Kasumi-1 (cell line): ENCODE data around the gene ZNF423.
"Not testable (repeated sequence)": the region's sequence is repeated elsewhere in the genome, so short reads cannot be mapped to it uniquely, and the experiment has no call there.

Experiments used
- DNase-seq, 2 experiments: peaks; one replicate each; lab custom pipeline; 2025; lab: John Stamatoyannopoulos, UW

The ZNF423 gene

DNA sequence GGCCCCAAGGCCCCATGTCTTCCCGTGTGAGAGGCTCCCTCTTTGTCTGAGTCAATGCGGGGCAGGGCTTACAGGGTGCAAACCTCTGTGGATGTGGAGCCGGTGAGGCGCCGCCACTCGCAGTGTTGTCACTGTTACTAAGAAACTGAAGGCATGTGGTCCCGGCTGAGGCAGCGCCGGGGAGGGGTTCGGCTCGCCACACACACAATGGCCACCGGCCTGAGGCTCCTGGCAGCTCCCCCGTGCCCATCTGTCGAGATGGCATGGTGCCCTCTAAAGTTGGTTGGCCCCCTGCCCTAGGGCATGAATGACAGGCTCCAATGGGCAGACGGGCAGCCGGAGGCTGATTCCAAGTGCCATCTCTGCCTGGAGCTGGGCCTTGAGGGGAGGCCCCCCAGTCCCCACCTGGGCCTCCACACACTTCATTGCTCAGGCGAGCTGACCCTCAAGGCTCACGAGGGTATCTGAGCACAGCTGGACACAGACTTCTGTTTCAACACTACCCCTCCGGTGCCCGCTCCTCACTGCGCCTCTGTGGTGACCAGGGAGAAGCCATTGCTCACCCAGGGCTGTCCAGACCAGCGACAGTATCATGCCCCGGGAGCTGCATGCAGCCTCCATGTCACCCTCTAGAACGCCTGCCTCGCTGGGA is 345.1 kb downstream of the ZNF423 start:
- DNase-seq, result no peak

DNA sequence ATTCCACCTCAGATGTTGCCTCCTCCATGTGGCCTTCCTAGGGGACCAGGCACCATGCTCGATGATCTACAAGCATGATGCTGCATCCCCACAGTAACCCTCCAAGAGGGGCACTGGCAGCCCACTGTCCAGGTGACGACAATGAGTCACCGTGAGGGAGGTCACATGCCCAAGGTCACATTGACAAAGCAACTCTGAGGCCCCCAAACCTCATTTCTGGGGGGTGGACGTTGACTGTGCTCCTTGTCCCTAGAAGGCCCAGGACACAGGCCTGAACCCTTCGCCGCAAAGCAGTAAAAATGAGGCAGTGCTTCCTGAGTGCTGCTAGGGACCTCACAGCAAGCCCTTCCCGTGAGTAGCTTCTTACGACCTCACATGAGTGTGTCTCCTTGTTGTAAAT is 345.8 kb downstream of the ZNF423 start:
- no peak for DNase-seq

DNA sequence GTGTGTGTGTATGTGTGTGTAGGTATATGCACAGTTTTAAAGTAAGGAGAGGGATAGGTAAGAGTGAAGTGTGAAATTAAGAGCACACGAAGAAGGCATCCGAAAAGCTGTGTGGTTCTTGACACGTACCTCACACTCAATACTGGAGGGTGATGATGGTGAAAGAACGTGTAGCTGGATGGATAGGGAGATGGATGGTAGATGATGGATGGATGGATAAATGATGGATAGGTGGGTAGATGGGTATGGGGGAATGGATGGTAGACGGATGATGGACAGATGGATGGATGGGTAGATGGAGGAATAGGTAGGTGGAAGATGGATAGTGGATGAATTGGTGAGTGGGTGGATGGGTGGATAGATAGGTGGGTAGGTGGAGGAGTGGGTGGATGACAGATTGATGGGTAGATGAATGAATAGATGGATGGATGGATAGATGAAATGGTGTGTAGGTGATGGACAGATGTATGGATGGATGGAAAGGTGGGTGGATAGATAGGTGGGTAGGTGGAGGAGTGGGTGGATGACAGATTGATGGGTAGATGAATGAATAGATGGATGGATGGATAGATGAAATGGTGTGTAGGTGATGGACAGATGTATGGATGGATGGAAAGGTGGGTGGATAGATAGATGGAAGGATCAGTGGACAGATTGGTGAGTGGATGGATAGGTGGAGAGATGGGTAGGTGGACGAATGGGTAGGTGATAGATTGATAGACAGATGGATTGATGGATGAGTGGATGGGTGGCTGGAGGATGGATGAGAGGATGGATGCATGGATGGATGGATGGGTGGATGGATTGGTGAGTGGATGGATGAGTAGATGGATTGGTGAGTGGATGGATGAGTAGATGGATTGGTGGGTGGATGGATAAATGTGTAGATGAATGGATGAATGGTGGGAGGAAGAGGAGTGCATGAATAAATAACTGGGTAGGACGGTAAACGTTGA is 349.6 kb downstream of the ZNF423 start:
- not testable (repeated sequence) for DNase-seq

DNA sequence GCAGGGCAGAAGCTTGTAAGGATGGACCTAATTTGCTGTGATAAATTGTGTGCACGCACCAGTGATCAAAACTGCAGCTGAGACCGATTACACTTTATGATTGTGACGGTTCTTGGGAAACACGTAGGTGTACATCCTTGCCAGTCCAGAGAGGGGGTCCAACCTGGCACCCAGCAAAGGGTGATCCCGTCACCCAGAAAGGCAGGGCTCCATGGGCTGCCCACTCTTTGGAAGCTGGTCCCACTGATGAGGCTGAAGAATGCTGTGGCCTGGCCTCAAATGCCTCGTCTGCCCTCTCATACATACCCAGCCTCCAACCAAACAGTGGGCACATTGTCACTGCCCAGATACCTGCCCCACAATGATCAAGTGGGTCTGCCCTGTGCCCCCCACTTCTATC is 350.4 kb downstream of the ZNF423 start:
- DNase-seq, result no peak

DNA sequence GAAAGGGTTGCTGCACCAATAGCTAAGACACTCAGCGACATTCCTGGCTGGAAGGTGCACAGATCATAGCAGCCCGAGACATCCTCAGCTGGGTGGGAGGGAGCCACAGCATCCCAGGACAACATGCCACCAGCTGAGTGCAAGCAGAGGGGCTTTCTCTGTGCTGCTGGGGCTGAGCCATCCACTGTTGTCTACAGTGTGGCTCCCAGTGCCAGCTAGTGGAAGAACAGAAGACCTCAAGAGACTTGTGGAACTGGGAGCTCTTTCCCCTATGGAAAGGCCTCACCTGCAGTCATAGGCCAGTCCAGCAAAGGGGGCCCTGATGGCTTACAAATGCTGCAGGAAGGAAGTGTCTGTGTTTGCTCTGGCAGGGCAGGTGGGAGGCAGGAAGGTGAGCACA is 351.3 kb downstream of the ZNF423 start:
- no peak for DNase-seq

DNA sequence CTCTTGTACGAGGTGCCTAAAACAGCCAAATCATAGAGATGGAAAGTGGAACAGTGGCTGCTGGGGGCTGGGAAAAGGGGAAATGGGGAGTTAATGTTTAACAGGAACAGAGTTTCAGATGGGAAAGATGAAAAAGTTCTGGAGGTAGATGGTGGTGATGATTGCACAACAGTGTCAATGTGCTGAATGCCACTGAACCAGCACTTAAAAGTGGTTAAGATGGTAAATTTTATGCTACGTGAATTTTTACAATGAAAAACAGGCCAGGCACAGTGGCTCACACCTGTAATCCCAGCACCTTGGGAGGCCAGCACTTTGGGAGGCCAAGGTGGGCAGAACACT is 351.9 kb downstream of the ZNF423 start:
- no peak for DNase-seq

DNA sequence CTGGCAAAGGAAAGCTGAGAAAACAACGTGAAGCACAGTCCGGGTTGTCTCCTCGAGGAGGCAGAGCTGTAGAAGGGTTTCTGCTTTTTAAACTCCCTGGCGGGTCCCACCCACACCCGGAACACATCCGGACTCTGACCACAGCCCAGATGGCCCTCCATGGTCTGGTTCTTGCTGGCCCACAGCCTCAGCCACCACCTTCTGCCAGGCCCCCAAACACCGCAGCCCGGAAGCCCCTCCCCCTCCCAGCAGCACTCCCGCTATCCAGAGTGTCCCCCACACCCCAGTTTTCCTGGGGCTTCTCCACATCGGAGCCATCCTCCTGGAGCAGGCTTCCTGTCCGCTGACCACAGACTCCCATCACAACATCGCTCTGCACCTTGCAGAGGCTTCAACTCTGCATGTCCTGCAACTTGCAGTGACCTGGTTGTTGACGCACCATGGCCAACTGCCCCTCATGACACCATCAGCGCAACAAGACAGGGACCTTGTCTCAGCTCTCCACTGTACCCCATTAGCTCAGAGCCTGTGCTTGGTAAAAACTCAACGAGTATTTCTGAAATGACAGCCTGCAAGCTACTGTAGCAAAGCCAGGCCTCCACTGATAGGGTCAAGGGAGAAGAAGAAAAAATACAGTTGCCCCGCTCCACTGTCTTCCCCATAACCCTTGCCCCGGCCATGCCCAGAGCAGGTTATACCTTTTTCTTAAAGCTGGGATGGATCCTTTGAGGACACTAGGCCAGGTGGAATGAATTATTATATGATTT is 352.5 kb downstream of the ZNF423 start:
- DNase-seq, result no peak

DNA sequence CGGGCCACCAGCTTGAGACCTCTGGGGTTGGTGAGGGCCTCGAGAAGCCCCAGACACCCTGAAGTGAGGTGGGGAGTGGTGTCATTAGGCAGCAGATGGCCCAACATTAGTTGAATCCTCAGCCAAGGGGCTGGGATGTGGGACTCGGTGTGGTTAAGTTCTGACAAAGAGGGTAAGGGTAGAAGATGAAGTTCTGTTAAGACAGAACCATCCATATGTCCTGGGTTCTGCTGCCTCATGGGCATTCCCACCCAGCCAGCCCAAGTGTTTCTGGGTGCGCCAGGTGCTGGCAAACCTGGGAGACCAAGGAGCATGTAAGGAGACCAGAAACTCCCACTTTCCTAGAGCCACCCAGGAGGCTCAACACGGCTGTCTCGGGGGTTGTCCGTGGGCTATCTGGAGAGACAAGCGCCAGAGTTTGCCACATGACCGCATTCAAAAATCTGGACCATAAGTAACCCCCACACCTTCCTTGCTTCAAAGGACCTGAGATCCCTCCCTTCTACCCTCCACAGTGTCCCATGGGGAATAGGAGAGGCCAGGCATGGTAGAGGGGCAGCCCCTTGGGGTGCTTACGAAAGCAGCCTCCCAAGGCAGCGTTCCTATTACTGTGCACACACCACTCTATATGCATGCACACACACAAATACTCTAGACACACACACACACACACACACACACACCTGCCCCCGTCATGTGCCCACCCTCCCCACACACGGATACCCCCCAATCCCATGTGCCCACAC is 353.6 kb downstream of the ZNF423 start:
- no peak for DNase-seq

DNA sequence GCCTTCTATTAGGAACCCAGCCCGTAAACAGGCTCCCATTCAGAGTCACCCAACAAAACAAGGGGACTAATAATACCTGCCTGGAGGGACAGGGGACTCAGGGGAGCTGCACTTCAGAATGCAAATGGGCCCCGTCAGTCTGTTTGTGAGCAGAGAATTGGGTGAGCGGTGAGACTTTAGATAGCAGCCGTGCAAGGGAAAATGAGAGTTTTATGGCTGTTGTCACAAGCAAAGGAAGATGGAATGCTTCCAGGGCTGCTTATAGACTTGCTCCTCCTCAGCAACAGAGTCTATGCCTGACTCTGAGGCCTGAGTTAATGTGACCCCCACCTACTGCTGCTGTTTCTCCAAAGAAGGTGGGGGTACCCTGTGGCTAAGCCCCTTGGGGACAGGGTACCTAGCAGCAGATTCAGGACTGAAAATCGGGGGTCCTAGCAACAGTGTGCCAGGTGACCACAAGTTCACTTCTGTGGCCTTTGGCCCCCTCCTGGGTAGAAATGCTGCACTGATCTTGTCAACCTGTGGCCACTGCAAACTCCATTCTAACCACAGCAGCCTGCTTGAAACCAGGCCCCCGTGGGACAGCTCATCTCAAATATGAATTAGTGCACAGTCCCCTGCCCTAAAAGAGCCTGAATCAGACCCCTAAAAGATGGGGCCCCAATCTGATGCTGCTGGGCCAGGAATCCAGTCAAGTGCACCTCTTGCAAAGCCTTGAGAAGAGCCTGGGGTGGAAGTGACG is 355.9 kb downstream of the ZNF423 start:
- no peak for DNase-seq

DNA sequence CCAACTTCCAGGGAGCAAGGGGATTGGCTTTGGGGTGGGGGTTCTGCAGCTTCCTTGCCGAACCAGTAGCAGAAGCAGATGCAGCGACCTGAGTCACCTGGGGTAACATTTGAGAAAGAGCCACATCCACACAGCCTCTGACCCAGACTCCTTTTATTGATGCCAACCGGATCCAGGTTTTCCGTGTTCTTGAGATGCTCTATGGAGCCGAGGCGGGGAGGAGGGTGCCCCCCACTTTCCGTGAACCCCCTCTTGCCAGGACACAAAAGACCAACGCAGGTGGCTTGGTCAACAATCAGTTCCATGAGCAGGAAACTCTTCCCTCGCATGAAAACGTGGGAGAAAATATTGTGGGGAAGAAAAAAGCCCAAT is 356.5 kb downstream of the ZNF423 start:
- DNase-seq, result no peak

DNA sequence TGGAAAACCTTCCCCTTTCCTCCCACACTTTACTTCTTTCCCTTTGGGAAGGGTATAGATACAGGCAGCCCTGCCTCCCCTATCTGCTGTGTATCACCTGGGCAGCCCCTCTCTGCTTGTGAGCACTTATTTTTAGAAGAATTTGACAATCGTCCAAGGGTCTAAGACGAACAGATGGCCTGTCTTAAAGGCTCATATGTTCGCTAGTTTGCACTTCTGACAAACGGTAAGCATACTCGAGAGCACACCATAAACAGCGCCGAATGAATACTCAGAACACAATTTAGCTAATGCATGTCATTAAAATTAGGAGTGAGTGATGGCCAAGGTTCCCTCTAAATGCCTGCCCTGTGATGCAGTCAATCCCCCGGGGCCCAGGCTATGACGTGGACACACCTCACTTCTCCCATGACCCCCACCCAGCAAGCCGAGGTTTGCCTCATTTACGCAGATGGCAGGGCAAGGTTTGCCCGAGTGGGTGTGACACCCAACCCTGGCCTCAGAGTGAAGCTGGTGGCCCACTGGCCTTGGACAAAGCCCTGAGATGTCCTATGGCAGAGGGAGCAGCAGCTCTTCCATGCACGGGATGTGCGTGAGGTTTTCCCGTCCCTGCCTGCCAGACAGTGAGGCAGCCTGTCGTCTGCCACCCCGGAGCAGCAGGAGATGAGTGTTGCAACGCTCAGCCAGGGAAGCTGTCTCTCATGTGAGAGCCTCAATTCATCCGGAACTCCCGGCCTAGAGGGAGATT is 357.1 kb downstream of the ZNF423 start:
- no peak for DNase-seq

DNA sequence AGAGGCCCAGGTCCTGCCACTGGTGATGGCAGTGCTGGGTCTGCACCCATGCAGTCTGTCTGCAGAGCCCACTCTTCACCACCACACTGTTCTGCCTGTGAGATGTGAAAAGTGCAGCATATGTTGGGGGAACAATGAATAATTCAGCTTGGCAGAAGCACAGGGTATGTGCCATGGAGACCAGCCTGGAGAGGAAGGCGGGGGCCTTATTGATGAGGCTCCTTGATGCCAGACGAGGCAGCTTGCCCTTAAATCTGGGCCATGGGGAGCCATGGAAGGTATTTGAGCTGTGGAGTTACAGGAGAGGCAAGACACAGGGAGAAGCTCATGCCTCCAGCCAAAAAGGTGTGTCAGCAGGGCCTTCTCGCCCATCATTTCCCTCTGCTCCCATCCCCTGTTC is 357.6 kb downstream of the ZNF423 start:
- DNase-seq, result no peak

DNA sequence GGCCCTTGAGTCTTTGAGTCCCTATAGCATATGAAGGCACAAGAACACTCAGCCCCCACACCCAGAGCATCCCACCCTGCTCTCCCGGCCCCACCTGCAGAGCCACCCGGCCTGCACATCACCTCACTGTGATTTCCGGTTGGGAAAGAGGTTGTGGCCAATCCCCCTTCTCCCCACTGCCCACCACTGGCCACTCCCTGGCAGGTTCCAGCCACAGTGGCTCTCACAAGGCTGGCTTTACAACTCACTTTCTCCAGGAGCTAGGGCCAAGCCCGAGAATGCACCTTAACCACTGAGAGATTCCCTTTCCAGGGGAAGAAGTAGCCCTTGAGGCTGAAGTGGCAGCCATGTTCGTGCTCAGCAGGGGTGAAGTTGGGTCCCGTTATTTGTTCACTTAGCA is 358.4 kb downstream of the ZNF423 start:
- no peak for DNase-seq

DNA sequence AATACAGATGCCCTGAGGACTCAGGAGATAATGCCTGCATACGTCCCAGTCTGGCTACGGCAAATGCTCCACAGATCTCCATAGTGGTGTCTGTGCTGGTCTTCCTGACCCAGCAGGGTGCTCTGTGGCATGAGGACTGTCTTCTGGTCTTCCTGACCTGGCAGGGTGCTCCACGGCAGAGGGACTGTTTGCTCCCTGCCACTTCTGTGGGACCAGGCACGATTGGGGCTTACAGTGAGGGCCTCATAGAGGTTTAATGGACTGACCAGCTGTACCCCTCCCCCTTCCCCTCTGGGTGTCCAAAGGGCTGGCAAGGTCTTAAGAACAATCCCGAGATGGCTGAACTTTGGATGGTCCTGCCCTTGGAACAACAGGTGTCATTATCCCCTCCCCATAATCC is 359.3 kb downstream of the ZNF423 start:
- DNase-seq, result no peak

DNA sequence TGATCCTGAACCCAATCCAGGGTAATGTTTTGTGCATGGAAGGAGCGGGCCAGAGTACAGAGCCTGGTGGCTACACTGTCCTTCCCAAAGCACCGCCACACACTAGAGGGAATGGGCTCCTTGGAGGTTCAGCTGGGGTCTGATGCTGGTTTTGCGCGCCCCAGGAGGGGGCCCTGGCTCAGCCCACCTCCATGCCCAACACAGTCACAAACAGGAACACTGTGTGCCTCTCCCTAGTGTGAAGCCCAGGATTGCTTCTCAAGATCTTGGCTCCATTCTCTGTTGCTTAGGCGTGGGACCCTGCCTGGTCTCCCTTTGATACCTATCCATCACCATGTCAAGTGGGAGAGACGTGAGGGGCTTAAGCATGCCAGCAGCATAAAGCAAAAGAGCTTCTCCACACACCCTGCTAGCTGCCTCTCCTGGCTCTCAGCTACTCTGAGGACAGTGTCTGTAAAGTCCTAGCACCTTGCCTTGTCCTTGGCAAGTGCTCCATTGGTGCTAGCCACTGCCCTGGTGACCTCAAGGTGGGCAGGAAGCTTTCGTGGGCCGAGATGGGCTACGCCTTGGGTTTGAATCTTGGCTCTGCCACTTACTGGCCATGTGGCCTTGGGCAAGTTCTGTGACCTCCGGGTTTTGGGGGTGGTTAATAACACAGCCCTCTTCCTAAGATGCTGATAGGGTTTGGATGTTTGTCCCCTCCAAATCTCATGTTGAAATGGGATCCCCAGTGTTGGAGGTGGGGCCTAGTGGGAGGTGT is 360.1 kb downstream of the ZNF423 start:
- DNase-seq, result no peak

DNA sequence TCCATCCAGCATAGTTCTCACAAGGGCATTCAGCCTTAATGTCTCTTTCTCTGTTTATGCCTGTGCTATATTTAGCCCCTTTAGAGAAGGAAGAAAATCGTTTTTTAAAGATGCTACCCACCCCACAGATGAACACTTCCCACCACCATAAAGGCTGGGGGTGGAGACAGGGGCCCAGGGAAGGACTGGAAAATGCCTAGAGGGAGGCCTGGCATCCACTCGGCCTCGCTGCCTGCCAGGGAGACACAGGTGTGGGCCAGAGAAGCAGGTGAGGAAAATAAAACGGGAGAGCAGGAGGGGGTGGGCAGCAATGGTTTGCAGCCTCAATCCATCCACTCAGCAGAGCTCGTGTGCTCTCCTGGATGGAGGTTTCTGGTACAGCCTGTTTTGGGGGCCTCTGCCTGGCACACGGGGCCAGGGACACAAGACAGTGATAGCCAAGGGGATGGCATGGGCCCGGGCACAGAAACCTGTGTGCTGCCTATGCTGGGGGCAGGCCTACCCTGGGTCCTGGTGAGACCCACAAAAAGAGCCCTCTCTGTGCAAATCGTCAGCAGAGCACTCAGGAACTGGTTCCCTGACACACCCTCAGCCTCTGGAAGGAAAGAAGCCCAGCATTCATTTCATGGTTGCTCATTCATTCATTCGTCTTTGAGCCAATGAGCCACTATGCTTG is 360.9 kb downstream of the ZNF423 start:
- no peak for DNase-seq

DNA sequence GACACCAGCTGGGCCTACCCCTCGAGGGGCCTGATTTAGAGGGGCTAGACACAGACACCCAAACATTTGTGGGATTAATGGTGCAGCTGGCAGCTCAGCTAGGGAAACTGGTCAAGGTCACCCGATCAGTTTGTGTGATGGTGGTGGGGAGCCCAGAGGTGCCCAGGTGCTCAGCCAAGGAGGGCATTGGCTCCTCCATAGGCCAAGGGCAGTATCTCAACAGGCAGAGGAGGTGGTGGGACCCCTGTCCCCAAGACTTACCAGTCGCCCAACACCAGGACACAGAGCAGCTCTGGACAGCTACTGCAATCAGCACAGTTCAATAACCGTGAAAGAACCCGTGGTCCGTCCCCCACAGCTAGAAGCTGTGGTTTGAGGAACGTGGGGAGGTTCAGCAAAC is 361.4 kb downstream of the ZNF423 start:
- no peak for DNase-seq

DNA sequence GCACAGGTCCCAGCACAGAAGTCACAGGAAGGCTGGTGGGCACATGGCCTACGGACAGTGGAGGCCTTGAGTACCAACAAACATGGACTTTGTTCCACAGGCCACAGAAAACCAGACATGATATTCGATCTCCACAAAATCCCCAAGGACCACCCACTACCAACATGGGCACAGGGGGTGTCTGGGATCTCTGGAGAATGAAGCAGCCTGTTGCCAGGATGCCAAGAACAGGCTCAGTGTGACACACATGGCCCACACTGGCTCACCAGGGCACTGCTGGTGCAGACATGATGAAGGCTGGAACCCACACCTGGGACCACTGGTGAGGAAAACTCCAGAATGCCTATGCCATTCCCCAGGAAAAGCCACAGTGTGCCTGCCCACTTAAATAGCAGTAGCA is 362.1 kb downstream of the ZNF423 start:
- DNase-seq, result no peak

DNA sequence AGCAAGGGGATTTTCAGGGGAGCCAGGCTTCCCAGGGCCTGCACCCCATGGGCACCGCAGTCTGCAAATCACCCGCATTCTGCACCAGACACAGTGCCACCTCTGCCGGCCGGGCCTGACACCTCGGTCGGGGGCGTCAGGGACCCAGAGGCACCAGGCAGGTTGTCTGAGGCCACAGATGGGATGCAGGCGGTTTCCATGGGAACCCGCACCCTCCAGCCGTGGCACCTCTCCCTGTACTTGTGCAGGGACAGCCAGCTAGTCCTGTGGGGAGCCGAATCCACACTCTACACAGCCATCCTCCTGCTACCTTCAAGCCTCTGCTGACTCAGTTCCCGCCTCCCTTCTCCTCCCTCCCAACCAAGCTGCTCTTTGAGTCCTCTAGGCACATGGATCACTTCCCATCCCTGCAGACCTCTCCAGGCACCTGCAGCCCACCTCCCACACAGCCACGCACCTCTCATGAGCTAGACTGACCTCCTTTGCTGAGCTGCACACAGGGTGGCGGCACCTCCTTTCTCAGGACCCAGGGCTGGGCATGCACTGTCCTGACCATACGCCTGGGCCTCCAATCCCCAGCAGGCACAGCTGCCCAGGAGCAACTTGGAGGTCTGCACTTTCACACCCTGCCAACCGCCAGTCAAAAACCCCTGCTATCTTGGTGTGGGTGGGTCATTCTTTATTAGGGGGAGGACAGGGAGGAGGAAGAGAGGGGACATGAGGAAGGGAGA is 362.9 kb downstream of the ZNF423 start:
- no peak for DNase-seq
